ENCODE results near the gene VWA1.
"Not testable (repeated sequence)": the region's sequence is repeated elsewhere in the genome, so short reads cannot be mapped to it uniquely, and the experiment has no call there.

The VWA1 gene

DNA sequence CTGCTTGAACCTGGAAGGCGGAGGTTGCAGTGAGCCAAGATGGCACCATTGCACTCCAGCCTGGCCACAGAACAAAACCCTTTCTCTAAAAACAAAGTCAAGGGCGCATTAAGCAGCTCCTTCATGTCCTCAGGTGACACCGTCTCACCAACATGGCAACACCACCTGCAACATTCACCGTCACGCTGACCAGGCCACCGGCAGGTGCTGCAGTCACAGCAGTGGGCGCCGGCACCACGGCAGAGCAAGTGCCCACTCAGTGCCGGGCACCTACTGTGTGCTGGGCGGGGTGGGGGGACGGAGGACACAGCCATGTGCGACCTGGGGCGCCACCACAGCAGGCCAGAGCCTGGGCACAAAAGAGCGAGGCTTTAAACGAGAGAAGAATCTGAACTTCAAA lies 48.2 kb downstream of the VWA1 start (continued):
- TF ChIP-seq, protein P1, sequence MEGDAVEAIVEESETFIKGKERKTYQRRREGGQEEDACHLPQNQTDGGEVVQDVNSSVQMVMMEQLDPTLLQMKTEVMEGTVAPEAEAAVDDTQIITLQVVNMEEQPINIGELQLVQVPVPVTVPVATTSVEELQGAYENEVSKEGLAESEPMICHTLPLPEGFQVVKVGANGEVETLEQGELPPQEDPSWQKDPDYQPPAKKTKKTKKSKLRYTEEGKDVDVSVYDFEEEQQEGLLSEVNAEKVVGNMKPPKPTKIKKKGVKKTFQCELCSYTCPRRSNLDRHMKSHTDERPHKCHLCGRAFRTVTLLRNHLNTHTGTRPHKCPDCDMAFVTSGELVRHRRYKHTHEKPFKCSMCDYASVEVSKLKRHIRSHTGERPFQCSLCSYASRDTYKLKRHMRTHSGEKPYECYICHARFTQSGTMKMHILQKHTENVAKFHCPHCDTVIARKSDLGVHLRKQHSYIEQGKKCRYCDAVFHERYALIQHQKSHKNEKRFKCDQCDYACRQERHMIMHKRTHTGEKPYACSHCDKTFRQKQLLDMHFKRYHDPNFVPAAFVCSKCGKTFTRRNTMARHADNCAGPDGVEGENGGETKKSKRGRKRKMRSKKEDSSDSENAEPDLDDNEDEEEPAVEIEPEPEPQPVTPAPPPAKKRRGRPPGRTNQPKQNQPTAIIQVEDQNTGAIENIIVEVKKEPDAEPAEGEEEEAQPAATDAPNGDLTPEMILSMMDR (tag by site-specific recombination; IDR thresholded peaks at IDR 0.05) = no peak
- TF ChIP-seq ZNF621 (tag by site-specific recombination; IDR thresholded peaks at IDR 0.05) (no peak), ZFP37 (tag by site-specific recombination; IDR thresholded peaks at IDR 0.05) (no peak)

DNA sequence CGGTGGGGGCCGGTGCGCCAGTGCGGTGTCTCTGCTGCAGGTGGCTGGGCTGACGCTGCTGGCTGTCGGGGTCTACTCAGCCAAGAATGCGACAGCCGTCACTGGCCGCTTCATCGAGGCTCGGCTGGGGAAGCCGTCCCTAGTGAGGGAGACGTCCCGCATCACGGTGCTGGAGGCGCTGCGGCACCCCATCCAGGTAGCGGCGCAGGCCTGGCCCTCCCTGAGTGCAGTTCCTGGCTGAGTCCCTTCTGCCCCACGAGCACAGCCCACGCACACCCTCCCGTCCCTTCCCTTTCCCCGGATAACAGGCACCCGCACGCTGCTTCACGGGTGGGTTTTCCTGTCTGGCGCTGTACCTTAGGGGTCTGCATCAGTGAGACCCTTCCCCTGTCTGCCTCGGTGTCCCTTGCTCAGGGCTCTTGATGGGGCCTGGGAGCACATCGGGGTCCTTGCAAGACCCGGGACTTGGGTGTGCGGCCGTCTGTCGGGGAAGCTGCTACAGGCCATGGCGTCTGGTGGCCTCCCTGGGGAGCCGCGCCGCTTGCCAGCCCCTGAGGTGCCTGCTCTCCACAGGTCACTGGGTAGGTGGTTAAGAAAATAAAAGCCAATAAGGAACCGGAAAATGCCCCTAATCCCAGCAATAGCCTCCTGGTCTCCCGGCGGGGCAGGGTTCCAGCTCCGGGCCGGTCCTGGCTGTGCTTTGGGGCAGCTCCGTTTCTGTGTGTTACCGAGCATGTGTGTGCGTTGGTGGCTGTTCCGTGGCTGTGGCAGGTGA lies 49.7 kb downstream of the VWA1 start:
- H3K9me3 ChIP-seq (ENCODE audit: control insufficient read depth, insufficient read depth, low read depth, low read length); H3K4me1 ChIP-seq (ENCODE audit: control insufficient read depth, insufficient read depth, low read length); H3K27ac ChIP-seq (ENCODE audit: extremely low read depth, low read depth, low read length); POLR2A ChIA-PET; H3K4me3 ChIP-seq (ENCODE audit: low read depth, low read length): not testable (repeated sequence)
- H3K36me3 ChIP-seq (ENCODE audit: control insufficient read depth in 2 of 2, insufficient read depth in 1 of 2, low read length in 2 of 2) = peaks cover 18 to 86% of the 10 kb centered on the region in 2 experiments; a peak in 2 of 3 replicates
- CTCF ChIA-PET = interaction anchor here (0.8 kb wide), 1 partner anchor 19 kb away, joined by 3 read pairs; no protein-coding TSS in a partner anchor

DNA sequence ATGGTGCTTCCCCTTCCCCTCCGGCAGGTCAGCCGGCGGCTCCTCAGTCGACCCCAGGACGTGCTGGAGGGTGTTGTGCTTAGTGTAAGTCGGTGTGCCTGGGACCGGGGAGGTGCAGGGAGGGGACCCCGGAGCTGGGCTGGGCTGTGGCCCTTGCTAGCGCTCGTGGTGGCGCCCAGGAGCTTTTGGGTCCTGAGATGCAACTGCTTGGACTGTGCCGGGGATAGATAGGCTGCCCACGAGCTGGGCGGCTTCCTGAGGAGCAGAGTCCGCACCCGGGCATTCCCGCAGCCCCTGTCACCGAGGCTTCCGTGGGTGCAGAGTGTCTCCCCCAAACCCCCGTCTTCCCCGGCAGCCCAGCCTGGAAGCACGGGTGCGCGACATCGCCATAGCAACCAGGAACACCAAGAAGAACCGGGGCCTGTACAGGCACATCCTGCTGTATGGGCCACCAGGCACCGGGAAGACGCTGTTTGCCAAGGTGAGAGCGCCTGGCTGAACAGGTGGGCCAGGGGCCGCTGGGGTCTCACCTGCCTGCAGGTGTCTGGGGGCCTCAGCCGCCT lies 50.3 kb downstream of the VWA1 start:
- H3K9me3 ChIP-seq (ENCODE audit: control insufficient read depth, insufficient read depth, low read depth, low read length); H3K4me3 ChIP-seq (ENCODE audit: low read depth, low read length); CTCF ChIA-PET; H3K27ac ChIP-seq (ENCODE audit: extremely low read depth, low read depth, low read length); H3K4me1 ChIP-seq (ENCODE audit: control insufficient read depth, insufficient read depth, low read length); POLR2A ChIA-PET: not testable (repeated sequence)
- peaks cover 18 to 86% of the 10 kb centered on the region in 2 experiments; a peak in 2 of 3 replicates for H3K36me3 ChIP-seq (ENCODE audit: control insufficient read depth in 2 of 2, insufficient read depth in 1 of 2, low read length in 2 of 2)

DNA sequence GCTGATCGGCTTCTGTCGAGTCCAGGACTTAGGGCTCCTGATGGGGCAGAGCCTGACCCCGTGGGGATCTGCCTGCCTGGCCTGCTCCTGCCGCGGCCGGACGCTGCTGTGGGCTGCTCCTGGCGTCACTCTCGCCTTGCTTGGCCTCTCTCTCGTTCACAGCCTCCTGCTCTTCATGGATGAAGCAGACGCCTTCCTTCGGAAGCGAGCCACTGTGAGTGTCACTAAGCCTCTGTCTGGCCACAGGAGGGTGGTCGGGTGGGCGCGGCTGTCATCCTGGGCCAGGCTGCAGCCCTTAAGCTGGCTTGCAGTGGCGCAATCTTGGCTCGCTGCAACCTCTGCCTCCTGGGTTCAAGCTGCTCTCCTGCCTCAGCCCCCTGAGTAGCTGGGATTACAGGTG lies 52.2 kb downstream of the VWA1 start:
- no peaks in the 10 kb centered on the region for H3K4me1 ChIP-seq (ENCODE audit: control insufficient read depth, insufficient read depth, low read length)
- no peaks in the 10 kb centered on the region for H3K9me3 ChIP-seq (ENCODE audit: control insufficient read depth, insufficient read depth, low read depth, low read length)
- H3K27ac ChIP-seq (ENCODE audit: extremely low read depth, low read depth, low read length) = no peak overlapping the region
- H3K4me3 ChIP-seq (ENCODE audit: low read depth, low read length) = no peak overlapping the region
- H3K36me3 ChIP-seq (ENCODE audit: control insufficient read depth in 2 of 2, insufficient read depth in 1 of 2, low read length in 2 of 2) = peaks cover 29 to 92% of the 10 kb centered on the region in 2 experiments; a peak in 2 of 3 replicates
- ChIA-PET CTCF (no interaction called here), POLR2A (no interaction called here)
- TF ChIP-seq, protein P2, sequence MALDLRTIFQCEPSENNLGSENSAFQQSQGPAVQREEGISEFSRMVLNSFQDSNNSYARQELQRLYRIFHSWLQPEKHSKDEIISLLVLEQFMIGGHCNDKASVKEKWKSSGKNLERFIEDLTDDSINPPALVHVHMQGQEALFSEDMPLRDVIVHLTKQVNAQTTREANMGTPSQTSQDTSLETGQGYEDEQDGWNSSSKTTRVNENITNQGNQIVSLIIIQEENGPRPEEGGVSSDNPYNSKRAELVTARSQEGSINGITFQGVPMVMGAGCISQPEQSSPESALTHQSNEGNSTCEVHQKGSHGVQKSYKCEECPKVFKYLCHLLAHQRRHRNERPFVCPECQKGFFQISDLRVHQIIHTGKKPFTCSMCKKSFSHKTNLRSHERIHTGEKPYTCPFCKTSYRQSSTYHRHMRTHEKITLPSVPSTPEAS (tag by site-specific recombination; IDR thresholded peaks at IDR 0.05) = no peak
- TF ChIP-seq ZNF132 (tag by site-specific recombination; IDR thresholded peaks at IDR 0.05; ENCODE audit: borderline replicate concordance) = no peak
- no peak for TF ChIP-seq SCRT2 (tag by site-specific recombination; IDR thresholded peaks at IDR 0.05)
- no peak for TF ChIP-seq ZNF529 (tag by site-specific recombination; IDR thresholded peaks at IDR 0.05; ENCODE audit: insufficient replicate concordance)
- no peak for TF ChIP-seq ZNF223 (tag by site-specific recombination; IDR thresholded peaks at IDR 0.05)
- TF ChIP-seq ZNF184 (tag by site-specific recombination; IDR thresholded peaks at IDR 0.05) = no peak
- no peak for TF ChIP-seq RBAK (tag by site-specific recombination; IDR thresholded peaks at IDR 0.05)
- TF ChIP-seq, protein P3, sequence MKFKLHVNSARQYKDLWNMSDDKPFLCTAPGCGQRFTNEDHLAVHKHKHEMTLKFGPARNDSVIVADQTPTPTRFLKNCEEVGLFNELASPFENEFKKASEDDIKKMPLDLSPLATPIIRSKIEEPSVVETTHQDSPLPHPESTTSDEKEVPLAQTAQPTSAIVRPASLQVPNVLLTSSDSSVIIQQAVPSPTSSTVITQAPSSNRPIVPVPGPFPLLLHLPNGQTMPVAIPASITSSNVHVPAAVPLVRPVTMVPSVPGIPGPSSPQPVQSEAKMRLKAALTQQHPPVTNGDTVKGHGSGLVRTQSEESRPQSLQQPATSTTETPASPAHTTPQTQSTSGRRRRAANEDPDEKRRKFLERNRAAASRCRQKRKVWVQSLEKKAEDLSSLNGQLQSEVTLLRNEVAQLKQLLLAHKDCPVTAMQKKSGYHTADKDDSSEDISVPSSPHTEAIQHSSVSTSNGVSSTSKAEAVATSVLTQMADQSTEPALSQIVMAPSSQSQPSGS (tag by site-specific recombination; IDR thresholded peaks at IDR 0.05; ENCODE audit: low read depth) = no peak
- TF ChIP-seq ZNF791 (tag by site-specific recombination; IDR thresholded peaks at IDR 0.05) = no peak
- TF ChIP-seq, protein P4, sequence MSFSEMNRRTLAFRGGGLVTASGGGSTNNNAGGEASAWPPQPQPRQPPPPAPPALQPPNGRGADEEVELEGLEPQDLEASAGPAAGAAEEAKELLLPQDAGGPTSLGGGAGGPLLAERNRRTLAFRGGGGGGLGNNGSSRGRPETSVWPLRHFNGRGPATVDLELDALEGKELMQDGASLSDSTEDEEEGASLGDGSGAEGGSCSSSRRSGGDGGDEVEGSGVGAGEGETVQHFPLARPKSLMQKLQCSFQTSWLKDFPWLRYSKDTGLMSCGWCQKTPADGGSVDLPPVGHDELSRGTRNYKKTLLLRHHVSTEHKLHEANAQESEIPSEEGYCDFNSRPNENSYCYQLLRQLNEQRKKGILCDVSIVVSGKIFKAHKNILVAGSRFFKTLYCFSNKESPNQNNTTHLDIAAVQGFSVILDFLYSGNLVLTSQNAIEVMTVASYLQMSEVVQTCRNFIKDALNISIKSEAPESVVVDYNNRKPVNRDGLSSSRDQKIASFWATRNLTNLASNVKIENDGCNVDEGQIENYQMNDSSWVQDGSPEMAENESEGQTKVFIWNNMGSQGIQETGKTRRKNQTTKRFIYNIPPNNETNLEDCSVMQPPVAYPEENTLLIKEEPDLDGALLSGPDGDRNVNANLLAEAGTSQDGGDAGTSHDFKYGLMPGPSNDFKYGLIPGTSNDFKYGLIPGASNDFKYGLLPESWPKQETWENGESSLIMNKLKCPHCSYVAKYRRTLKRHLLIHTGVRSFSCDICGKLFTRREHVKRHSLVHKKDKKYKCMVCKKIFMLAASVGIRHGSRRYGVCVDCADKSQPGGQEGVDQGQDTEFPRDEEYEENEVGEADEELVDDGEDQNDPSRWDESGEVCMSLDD (tag by site-specific recombination; IDR thresholded peaks at IDR 0.05) = no peak
- TF ChIP-seq, protein P5, sequence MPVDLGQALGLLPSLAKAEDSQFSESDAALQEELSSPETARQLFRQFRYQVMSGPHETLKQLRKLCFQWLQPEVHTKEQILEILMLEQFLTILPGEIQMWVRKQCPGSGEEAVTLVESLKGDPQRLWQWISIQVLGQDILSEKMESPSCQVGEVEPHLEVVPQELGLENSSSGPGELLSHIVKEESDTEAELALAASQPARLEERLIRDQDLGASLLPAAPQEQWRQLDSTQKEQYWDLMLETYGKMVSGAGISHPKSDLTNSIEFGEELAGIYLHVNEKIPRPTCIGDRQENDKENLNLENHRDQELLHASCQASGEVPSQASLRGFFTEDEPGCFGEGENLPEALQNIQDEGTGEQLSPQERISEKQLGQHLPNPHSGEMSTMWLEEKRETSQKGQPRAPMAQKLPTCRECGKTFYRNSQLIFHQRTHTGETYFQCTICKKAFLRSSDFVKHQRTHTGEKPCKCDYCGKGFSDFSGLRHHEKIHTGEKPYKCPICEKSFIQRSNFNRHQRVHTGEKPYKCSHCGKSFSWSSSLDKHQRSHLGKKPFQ (tag by site-specific recombination; IDR thresholded peaks at IDR 0.05) = no peak
- TF ChIP-seq ZNF292 (tag by site-specific recombination; IDR thresholded peaks at IDR 0.05; ENCODE audit: borderline replicate concordance, low read depth) = no peak
- no peak for TF ChIP-seq ZNF830 (tag by site-specific recombination; IDR thresholded peaks at IDR 0.05; ENCODE audit: low read depth)
